Activated CD8-positive, alpha-beta memory T cell treated with anti-CD3 and anti-CD28 coated beads for 48 hours (primary cell): ENCODE measurements around the gene MATK.

ENCODE experiments used
- DNase-seq, 3 experiments: peaks; one replicate each; pipeline ENCODE4 v3.0.0-alpha.2; 2020; ENCODE audit warnings: low read depth in 2 of 3, low spot score in 2 of 3

Gene MATK

DNA sequence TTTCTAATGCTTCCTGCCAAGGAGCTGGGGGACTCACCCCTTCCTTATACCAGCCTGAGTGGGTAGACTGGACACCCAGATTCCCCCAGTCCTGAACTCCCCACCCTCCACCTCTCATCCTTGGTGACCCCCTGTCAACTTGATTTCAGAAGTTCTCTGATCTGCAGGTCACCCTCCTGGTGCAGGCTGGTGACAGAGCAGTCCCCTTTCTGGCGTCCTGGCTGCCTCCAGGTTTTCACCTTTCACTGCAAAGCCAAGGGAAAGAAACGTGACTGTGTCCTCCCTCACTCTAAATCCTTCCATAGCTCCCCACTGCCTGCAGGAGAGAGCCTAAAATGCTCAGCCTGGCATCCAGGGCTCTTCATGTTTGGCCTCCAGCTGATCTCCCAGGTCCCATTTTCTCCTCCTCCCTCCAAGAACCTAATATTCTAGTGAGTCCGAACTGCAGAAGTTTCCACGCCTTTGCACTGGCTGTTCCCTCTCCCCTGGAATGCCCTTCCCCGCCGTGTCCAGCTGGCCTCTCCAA is 4.1 kb upstream of the MATK start:
- no peak for DNase-seq

DNA sequence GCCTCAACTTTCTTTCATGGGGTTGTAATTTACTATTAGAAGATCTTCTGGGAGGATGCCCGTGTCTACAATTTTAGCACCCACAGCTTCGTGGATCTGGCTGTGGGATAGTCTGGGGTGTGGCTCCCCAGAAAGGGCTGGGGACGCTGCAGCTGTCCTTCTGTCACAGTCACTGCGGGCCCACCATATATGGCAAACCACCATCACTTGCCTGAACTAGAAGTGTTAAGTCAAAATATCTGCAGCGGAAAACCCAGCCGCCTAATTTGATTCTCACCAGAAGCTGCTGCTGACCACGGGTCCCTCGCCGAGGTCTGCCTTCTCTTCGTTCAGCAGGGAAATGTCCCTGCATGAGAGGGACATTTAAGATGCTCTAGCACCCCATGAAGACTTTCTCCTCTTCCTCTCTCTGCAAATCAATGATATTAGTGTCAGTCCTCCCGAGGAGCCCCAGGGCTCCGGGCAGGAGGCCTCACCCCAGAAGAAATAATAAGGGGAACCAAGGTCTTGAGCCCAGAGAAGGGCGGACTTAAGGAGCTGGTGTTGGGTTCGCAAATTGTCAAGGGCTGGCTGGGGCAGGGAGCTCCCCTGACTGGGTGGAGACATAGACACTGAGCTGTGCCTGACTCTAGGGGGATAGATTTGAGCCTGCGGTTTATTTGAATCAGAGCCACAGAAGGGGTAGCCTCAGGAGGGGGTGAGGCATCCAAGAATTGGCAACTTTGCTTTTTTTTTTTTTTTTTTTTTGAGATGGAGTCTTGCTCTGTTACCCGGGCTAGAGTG is 3.0 kb upstream of the MATK start:
- DNase-seq: peak in 1 of 3 experiments; percentile 20

DNA sequence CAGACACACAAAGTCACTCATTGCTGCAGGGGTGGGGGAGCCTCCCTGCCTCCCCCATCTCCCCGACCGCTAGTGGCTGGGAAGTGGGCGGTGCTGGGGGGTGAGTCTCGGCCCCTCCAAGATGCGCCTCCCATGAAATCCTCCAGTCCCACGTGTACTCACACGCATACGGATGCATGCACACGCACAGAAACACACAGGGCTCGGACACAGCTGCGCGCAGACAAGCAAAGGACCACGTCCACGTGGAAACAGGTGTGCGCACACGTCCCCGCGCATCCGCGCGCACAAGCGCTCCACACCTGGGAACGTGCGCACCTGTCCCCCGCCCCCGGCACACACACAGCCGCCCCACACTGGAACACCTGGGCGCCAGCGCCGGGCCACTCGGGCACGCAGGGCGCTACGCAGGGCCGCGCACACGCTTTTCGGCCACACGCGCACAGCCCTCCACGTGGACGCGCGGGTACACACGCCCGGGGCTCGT is 687 bp downstream of the MATK start:
- no peak for DNase-seq

DNA sequence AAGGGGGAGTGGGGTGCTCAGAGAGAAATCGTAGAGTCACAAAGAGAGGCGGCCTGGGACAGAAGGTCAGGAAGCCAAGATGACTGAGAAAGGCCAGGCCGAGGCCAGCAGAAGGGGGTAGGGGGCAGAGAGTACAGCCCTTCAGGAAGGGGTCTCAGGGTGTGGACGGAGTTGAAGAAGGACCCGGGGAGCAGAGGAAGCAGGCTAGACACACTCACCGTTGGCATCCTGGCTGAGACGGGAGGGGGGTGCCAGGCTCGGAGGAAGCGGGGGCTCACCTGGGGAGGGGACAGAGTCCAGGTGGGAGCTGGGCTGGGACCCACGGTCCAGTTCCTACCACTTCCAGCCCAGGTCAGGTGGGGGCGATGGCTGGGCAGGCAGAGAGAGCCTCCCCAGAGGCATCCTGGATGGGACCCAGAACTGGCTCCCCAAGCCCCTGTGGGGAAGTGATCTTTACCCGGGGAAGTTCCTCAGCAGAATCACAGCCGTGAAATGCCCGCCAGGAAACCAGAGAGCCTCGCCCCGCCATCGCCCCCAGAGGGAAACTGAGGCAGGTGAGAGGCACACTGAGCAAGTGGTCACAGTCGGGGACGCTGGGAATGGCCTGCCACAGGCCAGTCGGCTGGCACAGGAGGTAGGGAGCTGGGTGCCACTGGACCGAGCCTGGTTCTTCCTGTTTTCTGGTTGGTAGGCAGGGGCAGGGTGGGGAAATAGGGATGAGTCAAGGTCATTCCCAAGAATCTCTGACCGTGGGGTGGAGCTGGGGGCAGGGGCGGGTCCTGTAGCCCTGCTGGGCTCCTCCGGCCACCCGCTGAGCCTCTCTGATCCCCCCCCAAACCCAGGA is 1.4 kb downstream of the MATK start:
- DNase-seq: no peak

DNA sequence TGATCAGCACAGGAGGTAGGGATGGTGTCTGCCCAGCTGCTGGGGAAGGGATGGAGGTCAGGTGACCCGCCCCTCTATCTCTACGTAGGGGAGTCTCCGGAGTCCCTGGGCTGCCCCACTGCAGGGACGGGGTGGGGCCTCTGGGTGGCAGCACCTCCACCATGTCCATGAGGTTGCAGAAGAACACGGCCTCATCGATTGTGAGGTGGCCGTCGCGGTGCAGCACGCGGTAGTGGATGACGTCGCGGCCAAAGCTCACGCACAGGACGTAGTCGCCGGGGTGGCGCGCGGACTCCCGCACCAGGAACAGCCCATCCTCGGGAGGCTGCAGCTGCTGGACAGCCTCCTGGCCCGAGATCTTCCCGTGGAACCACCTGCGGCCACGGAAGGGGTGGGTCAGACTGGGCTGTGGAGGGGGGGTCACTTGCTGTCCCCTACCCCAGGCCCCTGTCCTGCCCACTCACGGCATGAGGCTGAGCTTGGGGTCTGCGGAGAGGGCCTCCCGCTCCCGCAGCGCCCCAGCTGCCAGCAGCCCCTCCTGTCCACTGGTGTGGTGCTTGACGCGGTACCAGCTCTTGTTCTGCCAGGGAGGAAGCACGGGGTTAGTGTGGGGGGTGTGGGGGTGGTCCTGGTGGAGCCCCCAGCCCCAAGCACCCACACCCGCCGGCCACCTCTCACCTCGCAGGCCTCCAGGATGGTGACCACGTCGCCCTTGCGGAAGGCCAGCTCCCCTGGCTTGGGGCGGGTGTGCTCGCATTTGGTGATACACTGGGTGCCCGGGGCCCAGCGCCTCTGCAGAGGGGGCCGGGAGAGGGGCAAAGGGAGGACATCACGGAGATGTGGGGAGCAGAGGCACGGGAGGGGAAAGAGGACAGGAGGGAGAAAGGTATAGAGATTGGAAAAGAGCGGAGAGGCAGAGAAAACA is 2.3 kb downstream of the MATK start:
- DNase-seq: no peak

DNA sequence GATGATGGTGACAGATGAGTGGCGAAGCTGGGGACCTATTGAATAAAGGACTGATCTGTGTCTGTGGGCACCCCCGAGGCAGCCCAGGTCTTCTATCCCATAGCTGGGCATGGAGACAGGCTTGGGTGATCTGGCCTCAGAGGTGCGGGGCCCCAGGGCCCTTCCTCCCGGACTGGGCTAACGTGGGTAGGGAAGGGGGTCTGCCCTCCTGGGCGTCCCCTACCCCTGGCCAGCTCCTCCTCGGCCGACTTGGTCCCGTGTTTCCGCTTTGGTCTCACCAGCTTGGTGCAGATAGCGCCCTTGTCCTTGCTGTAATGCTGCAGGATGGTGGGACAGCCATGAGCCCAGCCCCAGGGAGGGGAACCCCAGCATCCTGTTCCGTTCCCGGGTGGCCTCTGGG is 3.3 kb downstream of the MATK start:
- DNase-seq: no peak

DNA sequence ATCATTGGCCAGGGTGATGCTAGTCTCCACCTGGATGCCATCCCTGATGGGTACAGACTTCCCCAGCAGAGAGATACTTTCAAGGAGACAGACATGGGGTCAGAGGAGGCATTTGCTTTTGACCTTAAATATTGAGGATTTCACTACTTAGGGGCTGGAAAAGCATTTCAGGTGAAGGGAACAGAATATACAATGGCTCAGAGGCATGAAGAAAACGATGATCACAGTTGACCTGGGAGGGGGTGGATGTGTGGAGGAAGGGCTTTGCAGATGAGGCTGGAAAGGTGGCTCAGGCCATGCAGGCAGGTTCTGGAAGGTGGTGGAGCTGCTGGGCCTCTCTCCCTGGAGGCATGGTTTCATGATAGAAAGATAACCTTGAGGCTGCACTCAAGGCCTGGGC is 3.9 kb downstream of the MATK start:
- no peak for DNase-seq

DNA sequence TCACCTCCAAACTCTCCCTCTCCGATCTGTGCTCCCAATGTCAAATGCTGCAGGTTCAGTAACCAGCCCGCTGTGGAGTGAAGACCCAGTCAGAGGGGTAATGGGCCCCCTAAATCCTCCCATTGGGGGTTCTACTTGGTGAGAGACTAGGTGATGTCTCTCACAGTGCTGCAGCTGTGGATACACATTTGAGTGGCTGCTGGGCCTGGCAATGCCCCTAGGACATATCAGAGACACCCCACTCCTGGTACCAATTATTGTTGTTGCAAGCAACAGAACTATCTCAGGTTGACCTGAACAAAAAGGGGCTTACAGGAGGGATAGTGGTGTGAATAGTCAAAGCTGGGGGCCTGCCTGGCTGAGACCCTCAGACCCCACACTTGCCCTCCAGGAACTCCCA is 4.6 kb downstream of the MATK start:
- DNase-seq: no peak

DNA sequence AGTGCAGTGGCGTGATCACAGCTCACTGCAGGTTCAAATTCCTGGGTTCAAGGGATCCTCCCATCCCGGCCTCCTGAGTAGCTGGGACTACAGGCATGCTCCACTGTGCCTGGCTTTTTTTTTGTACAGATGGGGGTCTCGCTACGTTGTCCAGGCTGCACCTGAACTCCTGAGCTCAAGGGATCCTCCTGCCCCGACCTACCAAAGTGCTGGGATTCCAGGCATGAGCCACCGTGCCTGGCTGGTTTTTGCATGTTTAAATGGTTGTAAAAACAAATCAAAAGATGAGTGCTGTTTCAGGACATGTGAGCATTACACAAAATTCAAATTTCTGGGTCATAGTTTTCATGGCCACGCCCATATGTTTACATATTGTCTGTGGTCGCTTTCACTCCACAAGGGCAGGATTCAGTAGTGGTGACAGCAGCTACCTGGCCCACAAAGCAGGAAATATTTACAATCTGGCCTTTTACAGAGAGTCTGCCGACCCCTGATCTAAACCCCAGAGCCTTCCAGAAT is 5.3 kb downstream of the MATK start:
- DNase-seq: no peak

DNA sequence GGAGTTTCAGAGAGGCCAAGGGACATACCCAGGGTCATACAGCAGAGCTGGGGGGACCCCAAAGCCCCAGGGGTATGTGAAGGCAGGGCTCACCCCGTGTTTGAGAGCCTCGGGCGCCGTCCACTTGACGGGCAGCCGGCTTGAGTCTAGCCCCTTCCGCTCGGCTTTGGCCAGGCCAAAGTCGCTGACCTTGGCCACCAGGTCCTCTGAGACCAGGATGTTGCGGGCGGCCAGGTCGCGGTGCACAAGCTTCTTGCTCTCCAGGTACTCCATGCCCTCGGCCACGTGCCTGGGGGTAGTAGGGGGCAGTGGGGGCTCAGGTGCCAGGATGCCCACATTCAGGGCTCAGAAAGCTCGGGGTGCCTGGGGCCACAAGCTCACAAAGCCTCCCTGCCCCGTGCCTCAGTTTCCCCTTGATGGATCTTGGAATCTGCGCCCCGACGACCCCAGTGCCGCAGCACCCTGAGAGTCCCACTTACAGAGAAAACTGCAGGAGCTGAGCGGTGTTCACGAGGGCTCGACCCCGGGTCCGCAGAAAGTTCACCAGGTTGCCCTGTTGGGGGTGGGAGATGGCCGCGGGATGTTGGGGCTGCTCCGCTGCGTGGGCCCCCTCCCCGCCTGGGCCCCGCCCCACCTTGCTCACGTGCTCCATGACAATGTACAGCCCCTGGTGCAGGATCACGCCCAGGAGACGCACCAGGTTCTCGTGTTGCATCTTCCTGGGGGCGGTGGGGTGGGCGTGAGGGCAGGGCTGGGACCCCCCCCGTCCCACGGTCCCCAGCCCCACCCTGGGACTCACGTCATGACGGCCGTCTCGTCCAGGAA is 7.1 kb downstream of the MATK start:
- DNase-seq: no peak

DNA sequence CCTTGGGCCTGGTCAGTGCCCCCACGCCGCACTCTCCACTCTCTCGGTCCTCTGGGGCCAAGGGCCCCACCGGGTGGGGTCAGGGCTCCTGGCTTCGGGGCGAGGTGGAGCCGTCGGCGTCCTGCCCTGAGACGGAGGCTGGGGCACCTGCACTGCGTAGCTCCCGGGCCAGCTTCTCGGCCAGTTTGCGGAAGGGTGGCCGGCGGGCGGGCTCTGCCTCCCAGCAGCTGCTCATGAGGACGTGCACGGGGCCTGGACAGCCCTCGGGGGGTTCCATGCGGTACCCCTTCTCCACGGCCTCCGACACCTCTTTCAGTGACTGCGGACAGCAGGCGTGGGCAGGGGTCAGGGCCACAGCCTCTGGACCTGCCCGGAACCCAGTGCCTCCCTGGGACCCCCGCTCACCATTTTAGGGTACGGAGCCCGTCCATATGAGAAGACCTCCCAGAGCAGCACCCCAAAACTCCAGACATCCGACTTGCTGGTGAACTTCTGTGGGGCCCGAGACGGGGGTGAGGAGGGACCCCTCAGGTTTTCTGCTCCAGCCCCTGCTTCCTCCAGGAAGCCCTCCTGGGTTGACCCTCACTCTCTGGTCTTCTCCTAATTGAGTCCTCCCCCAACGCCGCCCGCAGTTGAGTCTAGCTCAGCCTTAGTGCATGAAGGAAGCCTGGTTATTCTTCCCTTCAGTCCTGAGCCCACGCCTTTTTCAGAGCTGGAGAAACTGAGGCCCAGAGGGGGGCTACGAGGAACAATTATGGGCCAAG is 7.9 kb downstream of the MATK start:
- DNase-seq: no peak

DNA sequence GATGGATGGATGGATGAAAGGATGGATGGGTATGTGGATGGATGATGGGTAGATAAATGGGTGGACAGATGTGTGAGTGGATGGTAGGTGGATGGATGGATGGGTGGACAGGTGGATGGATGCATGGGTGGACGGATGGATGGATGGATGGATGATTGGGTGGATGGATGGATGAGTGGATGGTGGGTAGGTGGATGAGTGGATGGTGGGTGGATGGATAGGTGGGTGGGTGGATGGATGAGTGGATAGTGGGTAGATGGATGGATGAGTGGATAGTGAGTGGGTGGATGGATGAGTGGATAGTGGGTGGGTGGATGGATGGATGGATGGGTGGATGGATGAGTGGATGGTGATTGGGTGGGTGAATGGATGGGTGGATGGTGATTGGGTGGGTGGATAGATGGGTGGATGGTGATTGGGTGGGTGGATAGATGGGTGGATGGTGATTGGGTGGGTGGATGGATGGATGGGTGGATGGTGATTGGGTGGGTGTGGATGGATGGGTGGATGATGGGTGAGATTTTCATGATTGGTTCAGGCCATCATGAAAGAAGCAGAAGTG is 9.6 kb downstream of the MATK start:
- no peak for DNase-seq

DNA sequence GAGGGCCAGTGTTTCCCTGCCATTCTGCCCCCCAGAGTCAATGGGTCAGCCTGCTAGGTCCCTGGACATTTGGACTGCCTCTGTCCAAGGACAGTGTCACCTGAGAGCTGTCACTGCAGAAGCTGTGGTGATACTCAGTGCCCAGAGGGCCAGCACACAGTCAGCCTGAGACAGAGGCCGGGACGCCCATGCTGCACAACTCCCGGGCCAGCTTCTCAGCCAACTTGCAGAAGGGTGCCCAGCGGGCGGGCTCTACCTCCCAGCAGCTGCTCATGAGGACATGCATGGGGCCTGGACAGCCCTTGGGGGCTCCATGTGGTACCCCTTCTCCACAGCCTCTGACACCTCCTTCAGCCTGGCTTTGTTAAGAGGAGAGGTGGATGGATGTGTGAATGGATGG is 10.3 kb downstream of the MATK start:
- no peak for DNase-seq

DNA sequence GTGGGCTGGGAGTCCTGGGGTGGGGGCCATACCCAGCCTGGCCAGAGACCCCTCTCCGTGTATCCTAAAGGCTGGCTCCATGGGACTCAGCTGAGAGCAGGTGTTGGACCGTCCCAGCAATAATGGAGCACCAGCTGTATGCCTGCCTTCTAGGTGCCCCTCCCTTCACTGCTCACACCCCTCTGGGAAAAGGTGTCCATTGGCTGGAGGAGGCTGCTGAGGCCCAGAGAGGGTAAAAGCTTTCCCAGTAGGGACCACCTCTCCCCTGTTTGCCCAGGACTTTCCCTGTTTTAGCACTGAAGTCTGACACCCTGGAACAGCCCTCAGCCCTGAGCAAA is 10.8 kb downstream of the MATK start:
- no peak for DNase-seq

DNA sequence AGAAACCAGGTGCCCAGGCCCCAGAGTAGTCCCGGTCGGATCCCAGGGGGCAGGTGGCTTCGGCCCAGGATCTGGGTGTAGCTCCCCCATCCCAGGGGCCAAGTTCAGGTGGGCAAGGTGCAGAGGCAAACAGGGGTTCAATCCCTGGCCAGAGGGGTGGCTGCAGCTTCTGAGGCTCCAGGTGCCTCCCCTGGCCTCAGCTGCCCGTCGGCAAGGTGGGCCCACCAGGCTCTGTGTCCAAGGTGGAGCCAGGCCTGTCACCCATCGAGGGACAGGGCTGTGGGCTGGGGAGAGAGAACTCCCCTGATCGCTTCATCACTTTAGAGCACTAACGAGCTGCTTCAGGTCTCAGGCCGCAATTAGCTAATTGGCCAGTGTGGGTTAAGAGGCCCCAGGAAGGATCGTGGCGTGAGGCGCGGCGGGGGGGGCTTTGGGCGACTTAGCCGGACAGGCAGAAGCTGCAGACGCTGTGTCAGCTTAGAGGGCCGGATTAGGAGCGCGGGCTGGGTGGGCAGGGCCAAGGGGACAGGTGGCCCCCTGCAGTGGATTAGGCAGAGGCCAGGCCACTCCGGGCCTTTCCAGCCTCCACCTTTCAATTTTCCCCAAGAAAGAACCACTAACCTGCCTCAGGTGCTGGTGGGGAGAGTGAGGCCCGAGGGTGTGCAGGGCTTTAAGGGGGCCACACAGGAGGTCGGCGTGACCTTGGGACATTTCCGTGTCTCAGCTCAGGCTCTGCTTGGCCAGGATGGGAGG is 11.4 kb downstream of the MATK start:
- DNase-seq: no peak

DNA sequence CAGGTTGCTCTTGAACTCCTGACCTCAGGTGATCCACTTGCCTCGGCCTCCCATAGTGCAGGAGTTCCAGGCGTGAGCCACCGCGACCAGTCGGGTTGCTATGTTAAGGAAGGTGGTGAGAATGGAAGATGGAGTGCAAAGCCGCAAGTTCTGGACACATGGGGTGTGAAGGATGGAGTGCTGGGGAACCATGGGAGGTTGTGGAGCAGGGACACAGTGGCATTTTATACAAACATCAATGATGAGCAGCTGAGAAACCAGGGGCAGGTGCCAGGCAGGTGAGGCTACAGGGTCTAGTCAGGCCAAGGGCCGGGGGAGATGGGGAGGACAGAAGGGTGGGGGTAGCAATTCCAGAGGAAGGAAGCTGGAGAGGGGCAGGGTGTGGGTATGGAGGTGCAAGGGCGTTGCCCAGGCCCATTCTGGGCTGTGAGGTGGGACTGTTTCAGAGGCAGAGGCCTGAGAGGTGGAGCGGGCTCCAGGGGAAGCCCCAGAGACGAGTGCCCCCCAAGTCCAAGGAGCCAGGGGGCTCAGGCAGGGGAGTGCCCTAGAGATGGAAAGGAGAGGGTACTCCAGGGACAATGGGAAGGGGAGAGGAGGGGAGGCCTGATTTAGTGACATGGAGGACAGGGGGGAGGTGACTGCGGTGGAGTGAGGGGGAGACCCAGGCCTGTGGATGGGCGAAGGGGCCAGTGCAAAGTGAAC is 12.2 kb downstream of the MATK start:
- DNase-seq: no peak

DNA sequence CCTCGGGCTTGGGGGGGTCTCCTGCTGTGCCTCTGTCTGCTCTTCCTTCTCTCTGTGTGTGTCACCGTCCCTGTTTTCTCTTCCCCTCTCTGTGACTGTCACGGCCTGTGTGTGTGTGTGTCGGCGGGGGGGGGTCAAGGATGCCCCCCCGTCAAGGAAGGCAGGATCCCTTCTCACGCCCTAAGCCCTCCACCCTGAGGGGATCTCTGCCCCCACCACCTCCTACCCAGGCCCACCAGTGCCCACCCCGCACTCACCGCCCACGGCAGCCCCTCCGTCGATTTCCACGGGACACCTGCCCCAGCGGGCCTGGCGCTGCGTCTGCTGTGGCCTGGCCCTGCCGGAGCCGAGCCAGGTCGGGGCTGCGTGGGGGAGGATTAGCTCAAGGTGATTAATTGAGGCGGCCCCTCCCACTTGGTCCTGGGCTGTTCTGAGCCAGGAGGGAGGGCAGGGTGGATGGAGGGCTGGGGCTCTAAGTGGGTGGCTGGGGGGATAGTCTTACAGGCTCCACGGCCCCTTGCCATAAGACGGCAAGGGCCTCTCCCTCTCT is 14.2 kb downstream of the MATK start, which contains the start of gene RAX2:
RAX2 (minus strand) TSS at position 323 of the 550 bp plus-strand sequence. CDS start 486 bp downstream, outside the sequence.
- no peak for DNase-seq
